Ammon's horn (tissue), 1 donor: Measurements from ENCODE around the gene PRKCE.
"Not testable (repeated sequence)": the region's sequence is repeated elsewhere in the genome, so short reads cannot be mapped to it uniquely, and the experiment has no call there.

Source experiments
- DNase-seq: peaks from one replicate; pipeline ENCODE4 v3.0.0-alpha.2; 2016; ENCODE audit warnings: low spot score

PRKCE gene

GRCh38 chr2:45669032-45669486 lies 17.6 kb downstream of the PRKCE start:
- no peak for DNase-seq

- DNase-seq: no peak
Observed at GRCh38 chr2:45670646-45671045, 19.2 kb downstream of the PRKCE start.

DNA sequence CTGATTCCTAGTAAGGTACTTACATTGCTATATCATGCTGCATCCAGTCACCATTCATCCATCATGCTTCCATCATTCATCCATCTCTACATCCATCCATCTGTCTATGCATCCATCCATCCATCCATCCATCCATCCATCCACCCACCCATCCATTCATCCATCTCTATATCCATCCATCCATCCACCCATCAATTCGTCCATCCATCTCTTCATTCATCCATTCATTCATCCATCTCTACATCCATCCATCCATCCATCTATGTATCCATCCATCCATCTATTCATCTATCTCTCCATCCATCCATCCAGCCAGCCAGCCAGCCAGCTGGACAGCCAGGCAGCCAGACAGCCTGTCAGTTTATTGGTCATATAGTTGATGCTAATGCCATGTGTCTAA lies 20.7 kb downstream of the PRKCE start:
- no peak for DNase-seq

GRCh38 chr2:45674035-45674816 lies 22.8 kb downstream of the PRKCE start:
- DNase-seq: no peak

DNA sequence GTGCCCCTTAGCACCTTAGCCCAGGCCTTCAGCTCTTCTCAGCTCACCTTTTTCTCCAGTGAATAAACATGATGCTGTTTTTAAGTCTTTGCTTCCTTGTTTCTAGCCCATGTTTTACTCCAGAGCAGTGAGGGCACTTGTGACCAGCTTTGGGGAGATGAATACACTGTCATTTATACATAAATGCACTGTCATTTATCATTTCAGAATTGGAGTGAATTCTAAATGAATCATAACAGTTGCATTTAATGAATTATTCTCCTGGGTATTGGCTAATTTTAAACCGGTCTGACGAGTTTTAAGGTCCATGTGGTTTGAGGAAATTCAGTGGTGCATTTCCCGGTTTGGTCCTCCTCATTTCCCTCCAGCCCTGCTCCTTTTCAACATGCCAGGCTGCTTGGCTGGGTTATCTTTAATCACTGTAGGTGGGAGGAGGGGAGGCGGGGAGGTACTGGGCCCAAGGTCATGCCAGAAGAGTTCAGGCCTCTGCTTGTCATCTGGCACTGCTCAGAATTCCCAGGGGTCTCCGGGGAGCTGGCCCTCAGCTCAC lies 23.9 kb downstream of the PRKCE start:
- DNase-seq: no peak

GRCh38 chr2:45676088-45676487 lies 24.6 kb downstream of the PRKCE start:
- DNase-seq: no peak

DNA sequence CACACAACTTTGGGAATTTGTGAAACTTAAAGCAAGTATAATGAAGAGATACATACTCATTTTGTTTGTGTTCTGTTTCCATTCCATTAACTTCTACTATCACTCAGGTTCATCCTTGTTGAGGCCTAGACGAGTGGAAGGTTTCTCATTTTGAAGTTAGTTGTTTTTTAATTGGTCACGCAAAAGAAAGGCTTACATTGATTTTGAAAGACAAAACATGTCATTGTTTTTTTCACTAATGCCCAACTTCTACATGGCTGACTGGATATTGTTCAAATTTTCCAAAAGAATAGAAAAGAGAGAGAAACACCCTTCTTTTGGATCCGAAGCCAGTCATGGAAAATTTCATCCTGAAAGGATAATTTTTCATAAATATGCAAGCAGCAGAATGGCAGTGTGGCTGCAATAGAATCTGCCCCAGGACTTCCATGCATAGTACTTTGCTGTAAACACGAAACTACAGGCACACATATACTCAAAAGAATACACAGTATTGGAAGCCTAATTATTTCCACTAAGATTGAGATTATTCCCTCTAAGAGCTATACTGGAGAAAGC lies 27.4 kb downstream of the PRKCE start:
- DNase-seq: no peak

- DNase-seq: no peak
Observed at GRCh38 chr2:45680351-45680967, 29.0 kb downstream of the PRKCE start.

DNA sequence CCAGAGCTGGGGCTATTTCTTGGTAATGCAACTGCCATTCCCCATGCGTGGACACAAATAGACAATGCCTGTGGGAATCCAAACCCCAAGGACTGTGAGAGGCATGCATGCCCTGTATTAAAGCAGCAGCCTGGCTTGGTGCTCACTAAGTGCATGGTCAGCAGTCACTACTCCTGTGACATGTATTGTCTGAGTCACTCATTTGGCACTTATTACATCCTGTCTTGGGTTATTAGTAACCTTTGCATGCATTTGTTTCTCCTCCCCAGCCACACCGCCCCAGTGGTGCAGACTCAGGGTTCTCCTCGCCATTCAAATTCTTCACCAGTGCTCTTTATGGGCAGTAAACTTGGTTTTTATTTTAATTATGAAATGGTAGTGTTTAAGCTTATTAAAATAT lies 30.2 kb downstream of the PRKCE start:
- no peak for DNase-seq

- no peak for DNase-seq
Observed at GRCh38 chr2:45683292-45683691, 31.8 kb downstream of the PRKCE start.

DNA sequence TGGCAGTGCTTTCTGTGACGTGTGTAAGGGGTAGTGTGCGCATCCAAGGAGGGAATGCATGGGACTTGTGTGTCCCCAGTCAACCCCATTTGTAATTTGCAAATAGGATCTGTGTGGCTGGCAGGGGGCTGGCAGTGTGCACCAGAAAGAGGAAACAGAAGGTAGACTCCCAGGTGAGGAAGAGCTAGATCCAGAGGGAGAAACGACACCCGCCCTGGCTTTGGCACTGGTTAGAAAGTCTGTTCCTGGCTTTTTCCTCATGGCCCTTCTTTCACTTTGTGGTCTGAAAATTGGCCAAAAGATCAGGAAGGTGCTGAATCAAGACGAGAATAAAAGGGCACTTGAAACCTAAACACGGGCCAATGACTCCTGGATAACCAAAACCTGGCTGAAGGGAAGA lies 33.3 kb downstream of the PRKCE start:
- no peak for DNase-seq

DNA sequence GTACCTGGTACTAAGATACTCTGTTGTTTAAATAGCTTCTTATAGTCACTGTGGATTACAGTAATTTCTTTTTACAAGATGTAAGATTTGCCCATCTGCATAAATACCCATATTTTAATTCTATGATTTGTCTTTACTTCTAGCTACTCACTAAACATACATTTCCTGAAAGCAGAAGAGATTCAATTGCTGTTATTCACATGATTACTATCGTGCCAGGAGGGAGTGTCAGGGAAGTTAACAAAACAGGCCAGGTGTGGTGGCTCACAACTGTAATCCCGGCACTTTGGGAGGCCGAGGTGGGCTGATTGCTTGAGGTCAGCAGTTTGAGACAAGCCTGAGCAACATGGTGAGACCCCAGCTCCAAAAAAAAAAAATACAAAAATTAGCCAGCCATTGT lies 33.8 kb downstream of the PRKCE start:
- no peak for DNase-seq

DNA sequence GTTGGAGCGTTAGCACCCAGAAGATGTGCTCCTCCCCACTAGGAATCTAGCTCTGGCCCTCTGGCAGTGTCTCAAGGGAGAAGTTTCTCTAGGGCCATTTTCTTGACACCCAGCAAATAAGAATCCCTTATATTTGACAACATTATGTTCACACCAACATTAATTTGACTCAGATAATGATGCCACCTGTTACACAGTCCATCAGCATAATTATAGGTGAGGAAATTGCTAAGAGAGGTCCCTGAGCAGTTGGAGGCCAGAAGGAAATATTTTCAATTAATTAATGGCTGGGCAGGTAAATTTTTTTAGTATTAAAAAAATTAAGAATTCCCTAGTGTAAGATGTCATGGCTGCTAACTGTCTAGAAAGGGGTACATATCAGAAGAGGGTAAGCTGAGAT lies 36.5 kb downstream of the PRKCE start:
- DNase-seq: no peak

DNA sequence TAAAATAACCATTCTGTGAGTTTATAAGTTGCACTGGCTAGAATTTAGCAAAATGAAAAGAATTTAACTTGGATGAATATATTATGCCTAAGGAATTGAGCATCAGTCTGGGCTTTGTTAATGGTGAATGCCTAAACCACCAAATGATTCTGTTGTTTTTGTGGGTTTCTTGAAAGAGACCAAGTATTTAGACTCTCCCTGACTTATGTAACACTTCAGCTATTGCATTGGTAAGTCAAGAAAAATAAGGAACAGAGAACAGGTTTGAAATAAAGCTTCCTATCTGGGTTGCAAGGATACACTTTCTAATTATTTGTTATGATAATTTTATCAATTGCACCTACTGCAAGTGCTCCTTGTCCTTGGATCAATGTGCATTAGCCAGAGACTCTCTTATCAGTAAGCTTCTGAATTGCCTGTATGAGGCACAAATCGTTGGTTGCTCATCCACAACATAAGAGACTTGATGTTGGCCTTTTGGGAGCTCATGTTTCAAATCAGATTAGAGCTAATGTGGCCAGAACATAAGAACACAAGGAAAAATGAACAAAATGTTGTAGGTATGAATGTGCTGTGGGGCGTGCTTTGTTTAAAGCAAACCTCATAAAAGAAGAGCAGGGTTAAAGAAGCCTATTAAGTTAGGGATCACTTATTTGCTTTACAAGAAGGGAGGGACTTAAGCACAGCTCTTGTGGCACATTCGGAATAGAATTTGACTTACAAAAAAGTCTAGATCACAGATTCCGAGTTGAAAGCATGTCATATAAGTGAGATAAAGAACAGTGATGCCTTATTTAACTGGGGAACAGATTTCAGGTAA lies 37.2 kb downstream of the PRKCE start:
- no peak for DNase-seq

DNA sequence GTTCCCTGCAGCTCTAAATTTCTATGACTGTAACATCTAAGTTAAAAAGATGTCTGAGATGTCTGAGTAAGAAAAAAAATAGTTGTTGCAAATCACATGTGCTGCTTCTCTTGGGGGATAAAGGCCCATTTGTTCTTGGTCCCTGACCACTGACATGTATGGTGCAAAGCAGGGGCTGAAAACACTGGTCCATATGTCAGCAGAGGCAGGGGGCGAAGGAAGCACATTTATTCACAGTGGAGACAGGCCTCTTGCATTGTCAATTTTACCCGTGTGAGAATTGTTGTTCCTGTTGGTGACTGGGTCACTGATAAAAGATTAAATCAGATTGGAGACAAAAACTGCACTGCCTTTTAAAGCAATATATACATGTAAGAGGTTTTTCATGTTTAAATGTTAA lies 38.8 kb downstream of the PRKCE start:
- DNase-seq: peak; percentile 40

GRCh38 chr2:45691171-45691999 lies 39.9 kb downstream of the PRKCE start:
- DNase-seq: no peak

- no peak for DNase-seq
Observed at GRCh38 chr2:45692566-45692965, 41.1 kb downstream of the PRKCE start.

DNA sequence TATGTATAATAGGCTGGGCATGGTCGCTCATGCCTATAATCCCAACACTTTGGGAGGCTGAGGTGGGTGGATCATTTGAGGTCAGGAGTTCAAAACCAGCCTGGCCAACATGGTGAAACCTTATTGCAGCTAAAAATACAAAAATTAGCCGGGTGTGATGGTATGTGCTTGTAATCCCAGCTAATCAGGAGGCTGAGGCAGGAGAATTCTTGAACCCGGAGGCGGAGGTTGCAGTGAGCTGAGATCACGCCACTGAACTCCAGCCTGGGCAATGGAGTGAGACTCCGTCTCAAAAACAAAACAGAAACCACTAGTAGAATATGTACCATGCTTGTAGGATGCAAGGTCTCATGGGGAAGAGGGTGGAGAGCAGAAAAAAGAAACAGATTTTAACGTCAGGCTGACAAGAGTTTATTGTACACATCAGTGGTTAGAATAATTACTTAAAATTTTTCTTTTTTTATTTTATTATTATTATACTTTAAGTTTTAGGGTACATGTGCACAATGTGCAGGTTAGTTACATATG lies 44.1 kb downstream of the PRKCE start:
- not testable (repeated sequence) for DNase-seq

- no peak for DNase-seq
Observed at GRCh38 chr2:45696708-45697107, 45.2 kb downstream of the PRKCE start.

GRCh38 chr2:45697190-45697589 lies 45.7 kb downstream of the PRKCE start:
- no peak for DNase-seq

GRCh38 chr2:45698554-45698953 lies 47.1 kb downstream of the PRKCE start:
- DNase-seq: no peak
